GM19025 (cell line): ENCODE data around the gene MAP7.
"Not testable (repeated sequence)": the region's sequence is repeated elsewhere in the genome, so short reads cannot be mapped to it uniquely, and the experiment has no call there.

Experiments used
- ATAC-seq: cut with Tn5 transposase; IDR thresholded peaks from one replicate; pipeline ENCODE4 v1.9.1; 2021; ENCODE audit warnings: mild to moderate bottlenecking, low read depth, moderate library complexity; ENCODE audit not compliant: unreplicated experiment

MAP7 gene

DNA sequence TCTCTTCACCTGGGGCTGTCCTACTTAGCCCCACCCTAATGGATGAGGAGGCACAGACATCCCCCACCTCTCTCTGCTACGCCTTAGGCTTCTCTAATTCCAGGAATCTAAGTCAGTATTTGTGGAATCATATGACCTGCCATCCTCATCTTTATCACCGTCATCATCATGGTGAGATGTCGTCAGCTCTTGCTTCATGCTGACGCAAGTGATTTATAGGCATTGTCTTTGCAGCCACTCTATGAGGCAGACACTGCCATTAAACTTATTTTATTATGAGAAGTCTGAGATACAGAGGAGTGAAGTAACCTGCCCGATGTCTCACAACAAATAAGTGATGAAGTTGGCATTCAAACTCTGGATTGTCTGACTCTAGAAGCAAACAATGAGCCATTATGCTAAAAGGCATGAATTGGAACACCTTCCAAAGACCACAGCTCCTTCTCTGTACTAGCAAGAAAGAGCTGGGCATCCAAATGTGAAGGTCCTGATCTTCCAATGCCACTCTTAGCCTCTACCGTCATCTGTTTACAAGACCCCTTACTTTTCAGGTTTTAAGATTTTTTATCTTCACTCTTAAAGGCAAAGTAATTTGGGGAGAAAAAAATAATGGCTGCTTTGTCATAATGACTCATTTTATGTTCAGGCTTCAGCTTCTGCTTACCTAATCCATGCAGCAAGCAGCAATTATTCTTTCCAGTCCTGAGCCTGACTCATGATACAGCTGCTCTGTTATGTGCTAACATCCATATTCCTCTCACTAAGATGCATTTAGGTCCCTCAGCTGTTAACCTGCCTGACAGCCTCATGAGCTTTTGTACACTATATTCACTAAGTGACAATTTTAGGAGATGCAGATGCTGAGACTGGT, 146.9 kb downstream of the MAP7 start:
- no peak for ATAC-seq

DNA sequence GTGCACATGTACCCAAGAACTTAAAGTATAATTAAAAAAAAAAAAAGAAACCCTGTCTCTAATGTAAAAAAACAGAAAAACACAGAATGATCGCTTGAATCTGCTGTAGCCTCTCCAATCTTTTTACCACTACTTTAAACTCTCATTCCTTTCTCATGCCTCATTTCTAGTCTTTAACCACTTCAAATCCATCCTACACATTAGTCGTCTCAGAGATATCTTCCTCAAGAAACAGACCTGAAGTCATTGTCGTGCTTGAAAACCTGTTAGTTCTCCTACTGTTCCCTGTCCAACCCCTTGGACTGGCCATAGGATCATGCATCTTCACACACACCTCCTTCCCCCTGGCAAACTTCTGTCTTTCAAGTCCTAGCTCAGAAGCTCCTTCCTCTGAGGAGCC, 148.5 kb downstream of the MAP7 start:
- ATAC-seq: no peak

DNA sequence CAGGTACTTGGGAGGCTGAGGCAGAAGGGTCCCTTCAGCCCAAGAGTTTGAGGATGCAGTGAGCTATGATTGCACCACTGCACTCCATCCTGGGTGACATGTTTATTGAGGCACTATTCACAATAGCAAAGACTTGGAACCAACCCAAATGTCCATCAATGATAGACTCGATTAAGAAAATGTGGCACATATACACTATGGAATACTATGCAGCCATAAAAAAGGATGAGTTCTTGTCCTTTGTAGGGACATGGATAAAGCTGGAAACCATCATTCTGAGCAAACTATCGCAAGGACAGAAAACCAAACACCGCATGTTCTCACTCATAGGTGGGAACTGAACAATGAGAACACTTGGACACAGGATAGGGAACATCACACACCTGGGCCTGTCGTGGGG, 149.0 kb downstream of the MAP7 start:
- not testable (repeated sequence) for ATAC-seq

DNA sequence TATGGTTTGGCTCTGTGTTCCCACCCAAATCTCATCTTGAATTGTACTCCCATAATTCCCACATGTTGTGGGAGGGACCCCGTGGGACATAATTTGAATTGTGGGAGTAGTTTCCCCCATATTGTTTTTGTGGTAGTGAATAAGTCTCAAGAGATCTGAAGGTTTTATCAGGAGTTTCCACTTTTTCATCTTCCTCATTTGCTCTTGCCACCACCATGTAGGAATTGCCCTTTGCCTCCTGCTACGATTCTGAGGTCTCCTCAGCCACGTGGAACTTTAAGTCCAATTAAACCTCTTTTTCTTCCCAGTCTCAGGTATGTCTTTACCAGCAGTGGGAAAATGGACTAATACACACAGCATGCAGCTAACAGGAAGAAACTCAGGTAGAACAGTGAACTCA, 151.8 kb downstream of the MAP7 start:
- ATAC-seq: no peak

DNA sequence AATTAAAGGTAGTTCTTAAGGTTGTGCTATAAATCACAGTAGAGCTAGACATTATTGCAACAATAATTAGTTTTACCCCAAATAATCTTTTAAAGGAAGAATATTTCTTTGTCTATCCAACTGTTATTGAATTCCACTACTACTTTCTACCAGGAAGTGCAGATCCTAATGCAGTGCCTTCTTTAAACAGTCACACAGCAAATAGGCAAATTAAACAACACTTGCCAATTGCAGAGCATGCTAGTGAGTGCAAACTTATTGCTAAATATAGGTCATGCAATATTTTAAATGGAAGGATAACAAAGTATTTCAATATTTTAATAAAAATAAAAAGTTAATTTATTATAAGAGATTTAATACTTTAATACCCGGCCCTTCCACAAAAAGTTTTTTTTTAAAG, 153.3 kb downstream of the MAP7 start:
- ATAC-seq: no peak

DNA sequence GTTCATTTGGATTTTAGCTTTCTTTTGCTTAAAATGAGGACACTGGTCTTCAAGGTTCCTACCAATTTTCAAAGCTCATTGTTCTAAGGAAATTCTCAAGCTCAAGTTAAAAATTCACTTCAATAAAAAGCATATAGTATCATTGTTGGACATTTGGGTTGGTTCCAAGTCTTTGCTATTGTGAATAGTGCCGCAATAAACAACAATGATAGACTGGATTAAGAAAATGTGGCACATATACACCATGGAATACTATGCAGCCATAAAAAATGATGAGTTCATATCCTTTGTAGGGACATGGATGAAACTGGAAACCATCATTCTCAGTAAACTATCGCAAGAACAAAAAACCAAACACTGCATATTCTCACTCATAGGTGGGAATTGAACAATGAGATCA, 159.3 kb downstream of the MAP7 start:
- not testable (repeated sequence) for ATAC-seq

DNA sequence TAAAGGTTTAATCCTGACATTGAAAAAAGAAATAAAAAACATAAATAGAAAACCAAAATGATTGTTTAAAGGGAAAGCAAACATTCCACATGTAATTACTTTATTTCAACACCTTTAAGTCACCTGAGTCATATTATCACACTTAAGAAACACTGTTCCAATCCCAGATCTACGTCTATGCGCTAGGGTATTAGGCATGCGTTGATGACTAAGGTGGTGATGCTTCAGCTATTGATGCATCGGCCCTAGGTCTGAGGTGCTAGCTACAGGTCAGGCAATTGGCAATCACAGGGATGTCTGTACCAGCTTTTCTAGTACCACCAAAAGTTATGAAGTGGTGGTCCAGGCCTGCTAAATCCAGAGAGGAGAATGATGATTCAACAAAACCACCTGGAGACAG, 162.9 kb downstream of the MAP7 start:
- ATAC-seq: no peak

DNA sequence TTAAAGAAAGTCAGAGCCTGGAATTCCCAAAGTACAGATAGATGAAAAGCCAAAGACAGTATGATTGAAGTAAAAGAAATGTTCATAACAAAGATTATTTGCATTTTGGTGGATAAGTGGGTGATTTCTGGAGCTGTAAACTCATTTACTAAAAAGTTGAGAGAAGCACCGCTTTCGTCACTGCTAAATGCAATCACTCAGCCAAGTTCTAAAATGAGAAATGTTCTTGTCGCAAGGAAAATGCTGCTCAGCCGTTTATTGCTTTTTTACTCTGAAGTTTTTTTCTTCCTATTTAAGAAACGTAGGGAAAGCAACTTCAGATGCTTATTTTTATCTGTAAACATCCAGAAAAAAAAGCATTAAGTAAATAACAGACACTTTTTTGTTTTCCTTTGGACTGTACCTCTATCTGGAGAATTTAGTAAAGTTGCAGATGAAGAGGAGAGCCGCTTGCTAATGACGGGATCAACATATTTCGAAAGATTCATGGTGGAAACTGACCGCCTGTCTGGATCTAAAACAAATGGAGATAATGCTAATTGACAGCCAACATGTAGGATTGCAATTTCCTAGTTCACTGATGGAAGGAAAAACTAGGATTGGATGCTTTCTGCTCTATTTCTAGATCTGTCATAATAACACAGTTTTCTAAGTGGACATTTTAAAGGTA, 166.8 kb downstream of the MAP7 start:
- no peak for ATAC-seq

DNA sequence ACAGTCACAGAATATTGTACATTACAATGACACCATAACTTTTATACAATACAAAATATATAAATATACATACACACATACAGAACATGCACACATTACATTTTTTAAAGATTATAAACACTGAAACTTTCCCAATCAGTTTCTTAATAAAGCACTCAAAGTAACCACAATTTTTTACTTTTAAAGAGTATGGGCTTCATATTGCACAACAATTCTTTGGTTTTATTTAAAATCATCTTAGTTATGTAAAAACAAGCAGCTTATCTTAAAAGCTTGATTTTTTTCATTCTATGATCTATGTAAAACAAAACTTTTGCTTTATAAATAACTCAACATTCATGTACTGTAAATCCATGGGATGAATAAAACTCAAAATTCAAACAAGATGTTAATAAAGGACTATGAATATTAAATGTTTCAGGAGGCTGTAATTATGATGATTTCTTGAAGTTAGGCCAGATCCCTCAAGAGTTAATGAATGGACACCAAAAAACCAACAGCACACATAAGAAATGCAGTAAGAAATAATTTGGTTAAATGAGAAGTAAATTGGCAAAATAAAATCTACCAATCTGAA, 167.5 kb downstream of the MAP7 start:
- no peak for ATAC-seq

DNA sequence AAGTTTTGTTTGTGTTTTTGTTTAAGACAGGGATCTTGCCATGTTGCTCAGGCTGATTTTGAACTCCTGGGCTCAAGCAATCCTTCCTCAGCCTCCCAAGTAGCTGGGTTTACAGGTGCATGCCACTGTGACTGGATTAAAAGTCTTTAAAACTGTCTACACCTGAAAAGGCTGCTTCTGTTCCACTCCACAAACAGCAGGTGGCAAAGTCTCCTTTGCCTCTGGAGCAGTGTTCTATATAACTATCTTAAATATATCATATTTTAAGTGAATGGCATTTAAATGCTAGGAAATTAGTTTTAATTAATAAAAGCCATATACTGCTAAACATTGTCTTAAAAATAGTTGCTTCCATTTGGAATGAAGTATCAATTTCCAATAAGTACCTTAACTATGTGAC, 171.3 kb downstream of the MAP7 start:
- ATAC-seq: no peak

DNA sequence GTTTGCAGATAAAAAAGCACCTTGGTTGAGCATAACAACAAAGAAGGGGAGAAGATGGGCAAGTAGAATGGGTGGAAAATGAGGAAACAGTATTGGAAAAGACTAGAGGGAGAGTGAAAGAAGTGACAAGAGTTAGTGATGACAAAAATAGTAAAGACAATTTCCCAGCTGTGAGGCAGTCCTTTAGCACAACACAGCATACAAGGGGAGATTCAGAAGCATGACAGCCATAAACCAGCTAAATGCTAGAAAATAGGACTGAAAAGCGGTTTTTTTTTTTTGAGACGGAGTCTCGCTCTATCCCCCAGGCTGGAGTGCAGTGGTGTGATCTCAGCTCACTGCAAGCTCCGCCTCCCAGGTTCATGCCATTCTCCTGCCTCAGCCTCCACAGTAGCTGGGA, 174.4 kb downstream of the MAP7 start:
- ATAC-seq: not testable (repeated sequence)

DNA sequence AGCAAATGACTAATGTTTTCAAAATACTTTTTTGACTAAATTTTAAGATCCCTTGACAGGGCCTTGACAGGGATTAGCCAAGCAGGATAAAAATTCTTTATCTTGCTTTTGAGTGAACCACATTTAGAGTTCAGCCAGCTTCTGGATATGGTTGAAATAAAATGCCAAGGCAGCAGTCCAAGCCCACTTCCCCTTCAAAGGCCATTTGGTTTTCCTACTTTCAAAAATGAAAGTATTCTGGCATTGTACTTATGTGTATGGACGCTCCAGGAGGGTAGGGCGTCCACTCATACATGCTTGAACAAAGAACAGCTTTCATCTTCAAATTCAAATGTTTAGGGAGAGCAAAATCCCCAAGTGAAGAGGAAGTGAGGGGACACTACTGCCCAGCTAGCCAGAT, 178.3 kb downstream of the MAP7 start:
- ATAC-seq: no peak

DNA sequence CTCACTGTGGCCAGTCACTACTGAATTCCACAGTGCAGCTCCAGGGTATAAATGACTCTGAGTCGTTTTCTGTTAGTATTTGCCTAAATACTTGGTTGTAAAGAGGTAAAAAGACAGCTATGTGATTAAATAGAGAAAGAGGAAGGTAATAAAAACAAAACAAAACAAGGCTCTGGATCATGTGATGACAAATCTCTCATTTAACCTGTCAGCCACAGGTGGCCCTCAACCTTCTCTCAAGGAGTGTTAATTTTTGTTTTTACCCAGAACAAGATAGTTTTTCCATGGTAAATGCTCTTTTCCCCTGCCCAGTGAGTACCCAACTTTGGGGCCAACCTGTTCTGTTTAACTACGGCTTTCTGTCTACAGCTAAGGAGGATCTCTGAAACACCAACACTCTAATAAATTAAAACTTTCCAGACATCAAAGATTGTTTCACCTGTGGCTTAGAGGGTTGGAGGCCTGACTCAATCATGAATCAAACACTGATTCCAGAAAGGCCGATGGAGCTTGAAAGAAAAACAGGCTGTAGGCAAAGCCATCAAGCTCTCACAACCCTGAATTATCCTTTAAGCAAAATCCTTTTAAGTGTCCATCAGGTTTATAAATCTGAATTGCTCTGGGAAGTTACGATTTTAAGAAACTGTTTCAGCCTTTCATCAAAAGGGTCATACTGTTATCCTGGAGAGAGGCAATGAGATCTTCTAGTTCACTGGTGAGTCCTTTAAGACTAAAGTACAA, 179.1 kb downstream of the MAP7 start:
- no peak for ATAC-seq

DNA sequence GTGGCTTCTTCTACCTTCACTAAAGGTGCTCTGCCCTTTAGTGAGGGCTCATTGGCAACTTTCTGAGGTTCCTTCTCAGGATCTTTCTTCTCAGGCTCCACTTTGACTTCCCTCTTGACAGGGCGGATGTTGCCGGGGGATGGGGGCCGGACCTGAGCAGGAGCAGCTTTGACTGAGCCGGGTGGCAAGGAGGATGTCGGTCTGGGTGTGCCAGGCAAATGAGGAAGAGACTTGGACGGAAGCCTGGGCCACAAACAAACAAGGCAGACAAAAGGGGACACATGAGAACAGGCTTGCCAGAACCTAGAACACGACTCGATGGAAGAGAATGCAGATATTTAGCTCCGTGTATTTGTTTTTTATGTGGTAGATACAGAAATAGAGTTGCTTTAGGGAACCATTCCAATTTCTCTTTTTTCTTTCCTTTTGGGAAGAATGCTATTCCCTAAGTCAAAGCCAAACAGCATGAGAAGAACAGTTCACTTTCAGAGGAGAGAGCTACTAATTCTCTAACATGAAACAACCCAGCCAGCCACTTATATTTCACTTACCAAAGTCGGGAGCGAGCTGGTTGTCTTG, 184.4 kb downstream of the MAP7 start:
- no peak for ATAC-seq

DNA sequence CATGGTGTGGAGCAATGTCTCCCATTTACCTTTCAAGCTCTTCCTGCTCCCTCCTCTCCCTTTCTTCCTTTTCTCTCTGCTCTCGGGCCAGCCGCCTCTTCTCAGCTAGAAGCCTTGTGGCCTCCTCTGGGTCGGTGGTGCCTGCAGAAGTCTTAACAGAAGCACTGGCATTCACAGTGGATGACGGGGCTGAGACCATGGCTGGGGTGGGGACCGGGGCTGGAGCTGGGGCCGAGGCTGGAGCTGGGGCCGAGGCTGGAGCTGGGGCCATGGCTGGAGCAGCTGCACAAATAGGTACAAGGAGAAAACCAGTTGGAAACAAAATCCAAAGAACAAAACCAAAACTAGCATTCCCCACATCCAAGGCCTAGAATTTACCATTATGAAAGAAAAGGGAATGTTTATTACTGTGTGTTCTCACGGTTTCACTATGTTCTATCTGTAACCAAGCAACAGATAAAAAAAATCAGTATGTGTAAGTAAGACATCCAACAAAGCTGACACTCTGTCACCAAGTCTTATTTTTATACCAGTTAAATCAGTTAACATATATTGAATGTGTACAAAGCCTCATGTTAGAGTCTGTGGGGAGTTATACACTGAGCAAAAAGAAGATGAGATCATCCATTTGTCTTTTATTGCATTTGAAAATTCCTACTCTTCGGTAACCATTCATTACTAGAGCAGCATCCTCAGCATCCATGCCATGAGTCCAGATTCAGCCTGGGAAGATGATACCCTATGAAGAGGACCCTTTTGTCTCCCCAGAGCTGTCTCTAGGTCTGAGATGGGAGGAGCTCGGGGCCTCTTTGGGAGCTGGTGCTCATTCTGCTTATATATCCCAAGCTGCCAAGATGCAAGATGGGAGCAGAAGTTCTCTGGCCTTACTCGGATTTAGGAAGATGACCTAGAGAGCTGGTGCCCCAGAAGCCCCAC, 187.5 kb downstream of the MAP7 start:
- ATAC-seq: no peak

DNA sequence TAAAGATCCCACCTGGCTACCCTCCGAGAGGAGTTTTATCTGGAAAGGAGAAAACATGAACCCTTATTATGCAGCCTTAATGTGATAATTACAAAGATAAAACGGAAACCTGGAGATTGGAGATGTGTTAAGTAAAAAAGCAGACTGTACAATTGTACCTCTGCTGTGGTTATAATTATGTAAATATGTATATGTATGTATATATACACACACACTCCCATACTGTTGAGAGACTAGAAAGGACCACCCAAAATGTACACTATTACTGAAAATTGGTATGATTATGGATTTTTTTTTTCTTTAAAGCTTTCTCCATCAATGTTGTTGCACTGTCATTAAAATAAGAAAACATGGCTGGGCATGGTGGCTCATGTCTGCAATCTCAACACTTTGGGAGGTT, 188.4 kb downstream of the MAP7 start:
- no peak for ATAC-seq

DNA sequence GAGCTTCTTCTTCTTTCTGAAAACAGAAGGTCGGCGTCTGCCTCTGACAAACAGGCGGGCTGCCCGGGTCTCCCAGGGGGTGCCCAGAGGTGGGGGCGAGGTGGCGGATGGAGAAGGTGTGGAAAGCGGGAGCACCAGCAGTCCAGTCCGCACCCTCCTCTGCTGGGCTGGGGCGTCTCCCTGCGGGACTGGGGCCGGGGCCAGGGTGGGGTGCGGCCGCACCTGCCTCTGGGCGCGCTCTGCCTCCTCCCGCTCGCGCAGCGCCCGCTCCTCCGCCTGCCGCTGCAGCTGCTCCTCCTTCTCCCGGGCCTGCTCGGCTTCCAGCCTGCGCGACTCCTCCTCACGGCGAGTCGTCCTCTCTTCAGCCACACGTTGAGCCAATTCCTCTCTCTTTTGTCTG, 189.4 kb downstream of the MAP7 start:
- no peak for ATAC-seq

DNA sequence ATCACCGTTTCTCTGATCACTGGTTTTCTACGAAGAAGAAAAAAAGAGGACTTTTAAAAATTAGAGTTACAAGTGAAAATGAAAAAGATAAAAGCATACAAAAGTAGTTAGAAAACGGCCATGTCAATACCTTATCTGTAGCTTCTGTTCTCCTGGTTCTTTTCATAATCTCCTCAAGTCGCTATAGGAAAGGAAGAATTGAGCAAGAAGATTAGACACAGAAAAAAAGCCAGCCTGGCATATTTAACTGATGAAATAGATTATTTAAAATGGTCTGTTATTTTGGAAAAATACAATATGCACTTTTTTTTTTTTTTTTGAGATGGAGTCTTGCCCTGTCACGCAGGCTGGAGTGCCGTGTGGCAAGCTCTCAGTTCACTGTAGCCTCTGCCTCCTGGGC, 190.4 kb downstream of the MAP7 start:
- ATAC-seq: no peak

DNA sequence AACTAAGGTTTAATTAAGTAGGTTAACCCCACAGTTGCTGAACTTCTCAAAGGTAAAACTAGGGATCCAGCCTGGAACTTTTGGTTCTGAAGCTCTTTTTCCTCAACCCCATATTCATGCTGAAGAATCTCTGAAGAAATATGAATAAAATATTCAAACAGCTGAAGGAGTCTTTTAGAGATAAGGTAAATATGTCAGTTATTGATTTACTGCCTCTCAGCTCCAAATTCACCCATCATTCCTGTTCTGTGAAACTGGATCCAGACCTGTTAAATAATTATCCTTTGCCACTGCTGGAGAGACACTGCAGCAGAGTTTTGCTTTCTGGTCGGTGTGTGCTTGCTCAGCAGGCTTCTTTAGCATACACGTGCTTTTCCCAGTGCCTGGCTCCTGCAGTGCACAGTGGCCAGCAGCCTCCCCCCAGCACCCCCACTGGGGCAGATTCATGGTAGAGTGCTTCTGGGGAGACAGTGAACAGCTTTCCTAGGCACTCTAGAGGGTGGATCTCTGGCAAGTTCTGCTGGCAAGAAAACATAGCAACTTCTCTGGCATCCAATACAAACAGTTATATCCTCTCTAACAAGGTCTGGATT, 198.6 kb downstream of the MAP7 start:
- ATAC-seq: no peak
